Neural cell (in vitro differentiated cells): ENCODE measurements around the gene ELMO1. TPM values are rescaled to one million over a fixed set of nuclear protein-coding genes. Genes with fewer than 3 reads are reported as not detected.
"Not testable (repeated sequence)": the region's sequence is repeated elsewhere in the genome, so short reads cannot be mapped to it uniquely, and the experiment has no call there.

Experiments used
- H2AFZ ChIP-seq: fragments of 200-600, 300-800 bp; sonication (generic), shearing (Covaris generic); 2 replicates; pipeline ENCODE4 v1.6.0; 2014; ENCODE audit warnings: low read depth, mild to moderate bottlenecking, antibody characterized with exemption, low read length, moderate library complexity
- H3F3A ChIP-seq: fragments of 200-600 bp; shearing (Covaris generic); 2 replicates; pipeline ENCODE4 v1.6.1; 2016; ENCODE audit warnings: mild to moderate bottlenecking, moderate library complexity, mixed read lengths, antibody characterized with exemption, low read length; ENCODE audit not compliant: insufficient read depth, poor library complexity, severe bottlenecking
- H3K27ac ChIP-seq: fragments of 200-600, 300-800 bp; sonication (generic), shearing (Covaris generic); 2 replicates; pipeline ENCODE4 v1.5.1; 2014; ENCODE audit warnings: mild to moderate bottlenecking, low read length, moderate library complexity
- H3K27me3 ChIP-seq: fragments of 300-800, 200-600 bp; sonication (generic), shearing (Covaris generic); 2 replicates; pipeline ENCODE4 v1.6.0; 2014; ENCODE audit warnings: mild to moderate bottlenecking, low read depth, low read length, moderate library complexity; ENCODE audit not compliant: insufficient read depth
- H3K36me3 ChIP-seq: fragments of 300-800, 200-600 bp; sonication (generic), shearing (Covaris generic); 2 replicates; pipeline ENCODE4 v1.5.1; 2014; ENCODE audit warnings: mild to moderate bottlenecking, antibody characterized with exemption, low read length, moderate library complexity; ENCODE audit not compliant: insufficient read depth
- H3K4me2 ChIP-seq: fragments of 300-800, 200-600 bp; sonication (generic), shearing (Covaris generic); 2 replicates; pipeline ENCODE4 v1.6.0; 2014; ENCODE audit warnings: mild to moderate bottlenecking, low read length
- H3K4me3 ChIP-seq: fragments of 300-800, 200-600 bp; sonication (generic), shearing (Covaris generic); 2 replicates; pipeline ENCODE4 v1.5.1; 2014; ENCODE audit warnings: mild to moderate bottlenecking, low read length, moderate library complexity
- H3K79me2 ChIP-seq: fragments of 200-600 bp; shearing (Covaris generic); replicated peaks from 2 replicates; pipeline ENCODE4 v1.6.0; 2014; ENCODE audit warnings: mild to moderate bottlenecking, low read length, moderate library complexity; ENCODE audit not compliant: insufficient read depth
- H3K9ac ChIP-seq: fragments of 300-800, 200-600 bp; sonication (generic), shearing (Covaris generic); 2 replicates; pipeline ENCODE4 v1.6.1; 2016; ENCODE audit warnings: mild to moderate bottlenecking, low read length, mixed read lengths
- H3K9me2 ChIP-seq: fragments of 200-600 bp; shearing (Covaris generic); 2 replicates; pipeline ENCODE4 v1.6.1; 2016; ENCODE audit warnings: mild to moderate bottlenecking, low read length, mixed read lengths; ENCODE audit not compliant: insufficient read depth
- H3K9me3 ChIP-seq: fragments of 200-600, 300-800 bp; sonication (generic), shearing (Covaris generic); 2 replicates; pipeline ENCODE4 v1.6.1; 2016; ENCODE audit warnings: mild to moderate bottlenecking, mixed run types, low read length, moderate library complexity, mixed read lengths
- H4K20me1 ChIP-seq: fragments of 200-600 bp; shearing (Covaris generic); 2 replicates; pipeline ENCODE4 v1.6.1; 2016; ENCODE audit warnings: mild to moderate bottlenecking, mixed run types; ENCODE audit not compliant: insufficient read depth
- EP300 ChIP-seq: fragments of 450-650 bp; conservative IDR thresholded peaks from 2 replicates; pipeline ENCODE4 v1.6.1; 2014; ENCODE audit warnings: antibody characterized with exemption, mild to moderate bottlenecking, moderate library complexity; ENCODE audit not compliant: poor library complexity, severe bottlenecking
- EZH2 ChIP-seq: fragments of 200-600, 300-800 bp; shearing (Covaris generic), sonication (generic); IDR thresholded peaks from 2 replicates; pipeline ENCODE4 v1.6.1; 2014; ENCODE audit warnings: antibody characterized with exemption, low read length, borderline replicate concordance, mild to moderate bottlenecking; ENCODE audit not compliant: insufficient read depth, poor library complexity, severe bottlenecking
- MXI1 ChIP-seq: fragments of 450-650 bp; conservative IDR thresholded peaks from 2 replicates; pipeline ENCODE4 v1.6.1; 2014; ENCODE audit warnings: antibody characterized with exemption, mild to moderate bottlenecking; ENCODE audit not compliant: poor library complexity, severe bottlenecking
- POLR2AphosphoS5 ChIP-seq: IDR thresholded peaks from 2 replicates; pipeline ENCODE4 v1.6.1; 2012
- RAD21 ChIP-seq: fragments of 450-650 bp; conservative IDR thresholded peaks from 2 replicates; pipeline ENCODE4 v1.6.1; 2014; ENCODE audit warnings: antibody characterized with exemption, mild to moderate bottlenecking, moderate library complexity
- SMC3 ChIP-seq: fragments of 450-650 bp; conservative IDR thresholded peaks from 2 replicates; pipeline ENCODE4 v1.6.1; 2014; ENCODE audit warnings: antibody characterized with exemption, mild to moderate bottlenecking, moderate library complexity; ENCODE audit not compliant: poor library complexity
- TAF1 ChIP-seq: IDR thresholded peaks from 2 replicates; pipeline ENCODE4 v1.6.1; 2012; ENCODE audit warnings: low read depth
- polyA plus RNA-seq: library from polyadenylated mRNA; depleted of rRNA; stranded (reverse); fragments of >200 nt; gene quantifications from 2 replicates; pipeline ENCODE4 v1.2.3, GENCODE V29; 2014
- TF ChIP-seq, protein P1 (sequence below): IDR thresholded peaks from 2 replicates; pipeline ENCODE4 v1.6.1; 2012; ENCODE audit warnings: borderline replicate concordance
- TF ChIP-seq, protein P2 (sequence below): fragments of 450-650 bp; IDR thresholded peaks from 2 replicates; pipeline ENCODE4 v1.5.1; 2014; ENCODE audit warnings: antibody characterized with exemption, mild to moderate bottlenecking, moderate library complexity; ENCODE audit not compliant: poor library complexity, severe bottlenecking

Gene ELMO1
- polyA plus RNA-seq, 1 donor from 2014 or later, result 12.2 TPM

DNA sequence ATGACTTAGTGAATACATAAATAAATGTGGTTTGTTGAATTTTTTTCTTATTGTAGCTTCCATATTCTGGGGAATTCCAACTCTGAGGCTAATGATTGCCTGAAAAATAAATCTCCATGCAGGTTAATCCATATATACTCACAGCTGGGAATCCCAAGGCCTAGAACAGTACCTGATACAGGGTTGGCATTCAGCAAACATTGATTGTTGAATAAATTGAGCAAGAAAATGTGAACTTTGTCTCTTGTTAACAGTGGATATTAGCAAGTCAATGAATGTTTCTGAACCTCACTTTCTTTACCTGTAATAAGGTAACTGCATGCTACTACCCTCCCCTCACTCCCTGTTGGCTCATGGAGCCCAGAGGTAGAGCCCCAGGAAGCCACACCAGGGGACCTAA, 470.8 kb downstream of the ELMO1 start:
- H3K27ac ChIP-seq, result no peak overlapping the region
- H3K9me2 ChIP-seq, result no peaks in the 10 kb centered on the region
- H2AFZ ChIP-seq, result no peak overlapping the region
- peaks cover 3% of the 10 kb centered on the region for H3K79me2 ChIP-seq
- no peak overlapping the region for H3K4me2 ChIP-seq
- H3K9me3 ChIP-seq, result no peaks in the 10 kb centered on the region
- H3F3A ChIP-seq, result no peaks in the 10 kb centered on the region
- no peaks in the 10 kb centered on the region for H3K27me3 ChIP-seq
- no peak overlapping the region for H3K9ac ChIP-seq
- H4K20me1 ChIP-seq, result no peaks in the 10 kb centered on the region
- H3K4me3 ChIP-seq, result no peak overlapping the region
- TF ChIP-seq RAD21 (no peak), SMC3 (no peak), TAF1 (no peak), EP300 (no peak), MXI1 (no peak), POLR2AphosphoS5 (no peak), EZH2 (no peak)
- TF ChIP-seq, protein P1, sequence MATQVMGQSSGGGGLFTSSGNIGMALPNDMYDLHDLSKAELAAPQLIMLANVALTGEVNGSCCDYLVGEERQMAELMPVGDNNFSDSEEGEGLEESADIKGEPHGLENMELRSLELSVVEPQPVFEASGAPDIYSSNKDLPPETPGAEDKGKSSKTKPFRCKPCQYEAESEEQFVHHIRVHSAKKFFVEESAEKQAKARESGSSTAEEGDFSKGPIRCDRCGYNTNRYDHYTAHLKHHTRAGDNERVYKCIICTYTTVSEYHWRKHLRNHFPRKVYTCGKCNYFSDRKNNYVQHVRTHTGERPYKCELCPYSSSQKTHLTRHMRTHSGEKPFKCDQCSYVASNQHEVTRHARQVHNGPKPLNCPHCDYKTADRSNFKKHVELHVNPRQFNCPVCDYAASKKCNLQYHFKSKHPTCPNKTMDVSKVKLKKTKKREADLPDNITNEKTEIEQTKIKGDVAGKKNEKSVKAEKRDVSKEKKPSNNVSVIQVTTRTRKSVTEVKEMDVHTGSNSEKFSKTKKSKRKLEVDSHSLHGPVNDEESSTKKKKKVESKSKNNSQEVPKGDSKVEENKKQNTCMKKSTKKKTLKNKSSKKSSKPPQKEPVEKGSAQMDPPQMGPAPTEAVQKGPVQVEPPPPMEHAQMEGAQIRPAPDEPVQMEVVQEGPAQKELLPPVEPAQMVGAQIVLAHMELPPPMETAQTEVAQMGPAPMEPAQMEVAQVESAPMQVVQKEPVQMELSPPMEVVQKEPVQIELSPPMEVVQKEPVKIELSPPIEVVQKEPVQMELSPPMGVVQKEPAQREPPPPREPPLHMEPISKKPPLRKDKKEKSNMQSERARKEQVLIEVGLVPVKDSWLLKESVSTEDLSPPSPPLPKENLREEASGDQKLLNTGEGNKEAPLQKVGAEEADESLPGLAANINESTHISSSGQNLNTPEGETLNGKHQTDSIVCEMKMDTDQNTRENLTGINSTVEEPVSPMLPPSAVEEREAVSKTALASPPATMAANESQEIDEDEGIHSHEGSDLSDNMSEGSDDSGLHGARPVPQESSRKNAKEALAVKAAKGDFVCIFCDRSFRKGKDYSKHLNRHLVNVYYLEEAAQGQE, result no peak
- TF ChIP-seq, protein P2, sequence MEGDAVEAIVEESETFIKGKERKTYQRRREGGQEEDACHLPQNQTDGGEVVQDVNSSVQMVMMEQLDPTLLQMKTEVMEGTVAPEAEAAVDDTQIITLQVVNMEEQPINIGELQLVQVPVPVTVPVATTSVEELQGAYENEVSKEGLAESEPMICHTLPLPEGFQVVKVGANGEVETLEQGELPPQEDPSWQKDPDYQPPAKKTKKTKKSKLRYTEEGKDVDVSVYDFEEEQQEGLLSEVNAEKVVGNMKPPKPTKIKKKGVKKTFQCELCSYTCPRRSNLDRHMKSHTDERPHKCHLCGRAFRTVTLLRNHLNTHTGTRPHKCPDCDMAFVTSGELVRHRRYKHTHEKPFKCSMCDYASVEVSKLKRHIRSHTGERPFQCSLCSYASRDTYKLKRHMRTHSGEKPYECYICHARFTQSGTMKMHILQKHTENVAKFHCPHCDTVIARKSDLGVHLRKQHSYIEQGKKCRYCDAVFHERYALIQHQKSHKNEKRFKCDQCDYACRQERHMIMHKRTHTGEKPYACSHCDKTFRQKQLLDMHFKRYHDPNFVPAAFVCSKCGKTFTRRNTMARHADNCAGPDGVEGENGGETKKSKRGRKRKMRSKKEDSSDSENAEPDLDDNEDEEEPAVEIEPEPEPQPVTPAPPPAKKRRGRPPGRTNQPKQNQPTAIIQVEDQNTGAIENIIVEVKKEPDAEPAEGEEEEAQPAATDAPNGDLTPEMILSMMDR, result no peak
- H3K36me3 ChIP-seq, result no peaks in the 10 kb centered on the region

DNA sequence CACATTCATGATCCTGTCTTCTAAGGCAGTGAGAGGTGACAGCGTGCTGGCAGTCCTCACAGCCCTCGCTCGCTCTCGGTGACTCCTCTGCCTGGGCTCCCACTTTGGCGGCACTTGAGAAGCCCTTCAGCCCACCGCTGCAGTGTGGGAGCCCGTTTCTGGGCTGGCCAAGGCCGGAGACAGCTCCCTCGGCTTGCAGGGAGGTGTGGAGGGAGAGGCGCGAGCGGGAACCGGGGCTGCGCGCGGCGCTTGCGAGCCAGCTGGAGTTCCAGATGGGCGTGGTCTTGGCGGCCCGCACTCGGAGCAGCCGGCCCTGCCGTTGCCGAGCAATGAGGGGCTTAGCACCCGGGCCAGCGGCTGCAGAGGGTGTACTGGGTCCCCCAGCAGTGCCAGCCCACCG, 475.1 kb downstream of the ELMO1 start:
- not testable (repeated sequence) for H3K36me3 ChIP-seq, H4K20me1 ChIP-seq, H3F3A ChIP-seq, H3K79me2 ChIP-seq, H3K4me2 ChIP-seq, H3K9ac ChIP-seq, H2AFZ ChIP-seq, H3K27ac ChIP-seq, H3K9me2 ChIP-seq, H3K27me3 ChIP-seq, H3K9me3 ChIP-seq, H3K4me3 ChIP-seq

DNA sequence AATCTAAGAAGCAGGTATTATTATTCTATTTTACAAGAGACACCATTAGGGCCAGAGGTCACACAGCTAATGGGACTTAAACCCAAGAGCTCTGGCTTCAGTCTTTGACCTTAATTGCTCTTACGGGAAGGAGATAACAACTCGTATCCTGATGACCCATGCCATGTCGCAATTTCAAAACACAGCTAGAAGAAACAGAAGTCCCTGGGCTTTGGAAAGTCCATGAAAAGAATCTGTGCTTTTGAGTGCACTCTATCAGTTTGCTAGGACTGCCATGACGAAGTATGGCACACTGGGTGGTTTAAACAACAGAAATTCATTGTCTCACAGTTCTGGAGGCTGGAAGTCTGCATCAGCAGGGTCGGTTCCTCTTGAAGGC, 476.5 kb downstream of the ELMO1 start:
- Histone ChIP-seq H3K9me3 (no peaks in the 10 kb centered on the region), H3F3A (no peaks in the 10 kb centered on the region), H3K4me3 (no peak overlapping the region), H3K9ac (no peak overlapping the region), H3K27me3 (no peaks in the 10 kb centered on the region), H3K36me3 (no peaks in the 10 kb centered on the region), H2AFZ (no peak overlapping the region), H3K27ac (no peak overlapping the region), H3K9me2 (no peaks in the 10 kb centered on the region), H3K79me2 (no peaks in the 10 kb centered on the region), H4K20me1 (no peaks in the 10 kb centered on the region), H3K4me2 (no peak overlapping the region)
- TF ChIP-seq POLR2AphosphoS5 (no peak), RAD21 (no peak), MXI1 (no peak), TAF1 (no peak), EZH2 (no peak), EP300 (no peak), SMC3 (no peak)
- TF ChIP-seq, protein P1, result no peak
- TF ChIP-seq, protein P2, result no peak
